K562 (cell line): ENCODE measurements around the gene B3GALT4. TPM values are rescaled to one million over a fixed set of nuclear protein-coding genes. Genes with fewer than 3 reads are reported as not detected.

ENCODE experiments used
- ATF4 ChIP-seq: fragments of 450-650 bp; formaldehyde crosslinking; IDR thresholded peaks from 2 replicates; pipeline ENCODE4 v1.4.0; 2022; ENCODE audit warnings: mild to moderate bottlenecking, moderate library complexity
- CLOCK ChIP-seq: fragments of 250-450 bp; sonication (Bioruptor Pico); IDR thresholded peaks from 2 replicates; pipeline ENCODE4 v1.4.0; 2020; ENCODE audit warnings: mild to moderate bottlenecking, moderate library complexity, borderline replicate concordance
- CREBBP ChIP-seq: IDR thresholded peaks from one replicate; pipeline ENCODE4 v1.6.1; 2012; ENCODE audit warnings: low read depth, mild to moderate bottlenecking, control low read depth, inconsistent platforms, low read length
- ELF4 ChIP-seq: fragments of 450-650 bp; formaldehyde crosslinking; IDR thresholded peaks from 2 replicates; pipeline ENCODE4 v1.4.0; 2022; ENCODE audit warnings: missing genetic modification characterization
- HNRNPUL1 ChIP-seq: fragments of 200-400 bp; formaldehyde crosslinking; IDR thresholded peaks from 2 replicates; pipeline ENCODE4 v1.6.1; 2017; ENCODE audit warnings: low read length
- JUNB ChIP-seq: fragments of 450-650 bp; formaldehyde crosslinking; conservative IDR thresholded peaks from 2 replicates; pipeline ENCODE4 v1.4.0; 2020; ENCODE audit warnings: mild to moderate bottlenecking
- MNT ChIP-seq, 2 experiments: fragments of 450-650 bp; conservative IDR thresholded peaks; 2 replicates each; pipeline ENCODE4 v1.6.1; 2017; ENCODE audit warnings: mild to moderate bottlenecking in 2 of 2, moderate library complexity in 2 of 2
- MYC ChIP-seq, 2 experiments: fragments of 250-450 bp in 1 of 2; sonication (Bioruptor Pico) in 1 of 2; IDR thresholded peaks; 2 replicates each; pipeline versions ENCODE4 v1.5.1 to v1.6.1; 2012 to 2021; ENCODE audit warnings: low read depth in 2 of 2, borderline replicate concordance in 1 of 2, improper control_type of control experiment in 1 of 2, low read length in 1 of 2, mild to moderate bottlenecking in 1 of 2, moderate library complexity in 1 of 2
- PURB ChIP-seq: sonication (generic); formaldehyde crosslinking; IDR thresholded peaks from 2 replicates; pipeline ENCODE4 v1.9.0; 2021; ENCODE audit warnings: low read depth, mild to moderate bottlenecking, missing genetic modification reagents
- RAD21 ChIP-seq, 2 experiments: fragments of 250-450 bp in 1 of 2; fragments of 450-650 bp in 1 of 2; sonication (Bioruptor Pico) in 1 of 2; formaldehyde crosslinking in 1 of 2; IDR thresholded peaks in 1 of 2; conservative IDR thresholded peaks in 1 of 2; 2 replicates each; pipeline versions ENCODE4 v1.4.0 to v1.8.0; 2020 to 2022; ENCODE audit warnings: mild to moderate bottlenecking in 2 of 2, moderate library complexity in 1 of 2
- ZMIZ1 ChIP-seq, 2 experiments: fragments of 150-350 bp in 1 of 2; IDR thresholded peaks; 2 replicates each; pipeline ENCODE4 v1.6.1; 2012 to 2016; ENCODE audit warnings: low read depth in 2 of 2, low read length in 2 of 2, mild to moderate bottlenecking in 1 of 2, moderate library complexity in 1 of 2
- ZNF143 ChIP-seq: sonication (generic); formaldehyde crosslinking; IDR thresholded peaks from 2 replicates; pipeline ENCODE4 v1.9.0; 2022; ENCODE audit warnings: mild to moderate bottlenecking, missing genetic modification reagents
- ZNF512 ChIP-seq: IDR thresholded peaks from 2 replicates; pipeline ENCODE4 v1.6.1; 2016; ENCODE audit warnings: missing genetic modification characterization, missing compliant biosample characterization
- polyA plus RNA-seq, 8 experiments: library from polyadenylated mRNA; depleted of rRNA in 4 of 8; stranded (reverse) in 5 of 8; unstranded in 3 of 8; fragments of >200 nt; fragmentation: Nextera tagmentation in 2 of 8; fragmentation: Illumina TruSeq in 1 of 8; extraction: Ambion mirVana in 2 of 8; extraction: Trizol in 1 of 8; gene quantifications; 2 replicates each; pipeline versions ENCODE4 v1.2.1 to v1.2.3, GENCODE V29; 2011 to 2014; ENCODE audit warnings: inconsistent platforms in 1 of 8, missing spikeins in 1 of 8
- total RNA-seq, 7 experiments: library from RNA; depleted of rRNA in 6 of 7; stranded (reverse); fragments of >200 nt in 6 of 7; fragmentation: Illumina TruSeq in 2 of 7; extraction: Trizol in 2 of 7; gene quantifications; 2 replicates each; pipeline versions ENCODE4 v1.2.1 to v1.2.3, GENCODE V29; 2011 to 2021; ENCODE audit warnings: low replicate concordance in 1 of 7

Gene B3GALT4
- total and polyA plus RNA-seq, 9 of the 15 experiments (the other 6 are each of a cell fraction or from before 2014, with no cell fraction given) = 0.11 to 1.3 (median 0.53) TPM; not detected in 1

GRCh38 chr6:33313105-33313708 lies 36.3 kb downstream of the B3GALT4 start (continued):
- TF ChIP-seq ZMIZ1 (IDR thresholded peaks at IDR 0.05; ENCODE audit: low read depth in 2 of 2, low read length in 2 of 2) (0 out of 4 replicates have a peak, but pooled peaks of 1 of the 2 experiments have one; percentile 32), JUNB (no peak), ZNF143 (no peak), CREBBP (no peak), ELF4 (CRISPR knock-in tag) (no peak), HNRNPUL1 (no peak), MYC (IDR thresholded peaks at IDR 0.05; ENCODE audit: low read depth, low read length) (no peak), MYC (CRISPR knock-in tag; IDR thresholded peaks at IDR 0.05; ENCODE audit: borderline replicate concordance, low read depth) (no peak), RAD21 (CRISPR knock-in tag; conservative IDR thresholded peaks at IDR 0.05 in 1 of 2, IDR thresholded peaks at IDR 0.05 in 1 of 2) (no peak), CLOCK (CRISPR knock-in tag) (no peak), PURB (no peak), MNT (conservative IDR thresholded peaks at IDR 0.05) (no peak), ZNF512 (no peak), ATF4 (CRISPR knock-in tag) (no peak)
